Measurements from ENCODE around the gene CLCNKA.
"Not testable (repeated sequence)": the region's sequence is repeated elsewhere in the genome, so short reads cannot be mapped to it uniquely, and the experiment has no call there.

The CLCNKA gene

DNA sequence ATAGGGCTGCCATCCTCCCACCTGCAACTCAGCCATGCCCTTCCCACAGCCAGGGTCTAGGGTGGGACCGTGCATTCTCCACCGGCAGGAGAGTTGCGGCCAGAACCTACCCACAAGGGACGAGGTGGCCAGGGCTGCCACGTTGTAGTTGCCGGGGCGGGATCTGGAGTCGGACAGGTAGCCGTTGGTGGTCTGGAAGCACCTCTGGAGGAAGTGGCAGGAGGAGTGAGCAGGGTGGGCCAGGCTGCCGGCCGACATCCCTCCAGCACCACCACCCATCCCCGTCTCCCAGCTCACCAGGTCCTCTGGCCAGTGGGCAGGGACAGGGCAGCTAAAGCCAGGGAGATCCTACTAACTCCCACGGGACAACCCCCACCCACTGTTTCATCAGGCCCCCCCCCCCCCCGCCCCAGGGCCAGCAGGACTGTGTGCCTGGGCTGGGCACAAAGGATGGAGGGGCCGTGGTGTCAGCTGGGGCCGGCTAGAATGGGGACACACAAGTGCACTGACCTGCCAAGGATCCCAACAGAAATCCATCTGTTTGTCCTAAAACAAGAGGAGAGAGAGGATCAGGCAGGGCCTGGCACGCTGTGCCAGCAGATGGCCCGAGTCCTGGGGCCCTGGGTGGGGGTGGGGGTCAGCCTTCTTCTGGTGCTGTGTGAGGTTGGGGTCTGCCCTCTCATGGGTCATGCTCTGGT is 40.3 kb downstream of the CLCNKA start:
- not testable (repeated sequence) for DNase-seq (ENCODE audit: low read depth in 1 of 2, low spot score in 1 of 2)

DNA sequence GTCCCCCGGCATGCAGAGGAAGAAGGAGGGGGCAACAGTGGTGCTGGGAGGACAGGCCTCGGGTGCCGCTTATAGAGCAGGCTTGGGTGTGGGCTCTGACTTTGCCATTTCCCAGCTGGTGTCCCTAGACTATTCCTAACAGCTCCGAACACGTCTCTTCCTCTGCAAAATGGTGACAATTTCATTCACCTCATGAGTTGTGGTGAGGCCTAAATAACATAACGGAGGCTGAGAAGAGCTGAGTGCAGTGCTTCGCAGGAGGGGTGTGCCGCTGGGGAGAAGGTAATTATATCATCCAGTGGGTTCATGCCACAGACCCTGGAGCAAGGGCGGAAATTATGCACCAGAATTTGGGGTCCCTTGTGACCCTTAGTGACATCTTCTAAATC is 40.8 kb downstream of the CLCNKA start:
- not testable (repeated sequence) for DNase-seq (ENCODE audit: low read depth in 1 of 2, low spot score in 1 of 2)

DNA sequence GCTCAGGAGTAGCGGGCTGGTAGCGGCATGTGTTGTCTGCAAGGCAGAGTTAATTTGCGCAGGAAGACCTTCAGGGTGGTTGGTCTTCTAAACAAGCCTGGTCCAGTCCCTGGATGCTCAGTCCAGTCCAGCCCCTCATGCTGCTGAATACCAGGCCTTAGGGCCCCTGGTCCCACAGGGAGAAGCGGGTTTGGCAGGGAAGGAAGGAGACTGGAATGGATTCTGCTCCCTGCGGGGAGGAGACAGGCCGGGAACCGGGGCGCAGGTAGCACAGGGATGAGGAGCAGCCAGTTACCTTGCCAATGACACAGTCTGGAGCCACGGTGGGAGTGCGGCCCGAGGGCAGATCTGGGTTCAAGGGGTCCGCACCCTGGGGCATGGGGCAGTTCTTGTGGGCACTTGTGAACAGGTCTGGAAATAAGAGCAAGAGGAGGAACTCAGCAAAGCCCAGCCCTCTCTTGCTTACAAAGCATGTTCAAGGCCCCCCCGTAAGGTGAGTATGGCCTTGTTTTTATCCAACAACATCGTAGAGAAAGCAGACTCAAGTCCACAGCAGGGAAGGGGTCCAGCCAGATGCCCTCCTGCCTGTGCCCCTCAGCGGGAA is 41.5 kb downstream of the CLCNKA start:
- DNase-seq (ENCODE audit: low read depth in 1 of 2, low spot score in 1 of 2) = no peak

DNA sequence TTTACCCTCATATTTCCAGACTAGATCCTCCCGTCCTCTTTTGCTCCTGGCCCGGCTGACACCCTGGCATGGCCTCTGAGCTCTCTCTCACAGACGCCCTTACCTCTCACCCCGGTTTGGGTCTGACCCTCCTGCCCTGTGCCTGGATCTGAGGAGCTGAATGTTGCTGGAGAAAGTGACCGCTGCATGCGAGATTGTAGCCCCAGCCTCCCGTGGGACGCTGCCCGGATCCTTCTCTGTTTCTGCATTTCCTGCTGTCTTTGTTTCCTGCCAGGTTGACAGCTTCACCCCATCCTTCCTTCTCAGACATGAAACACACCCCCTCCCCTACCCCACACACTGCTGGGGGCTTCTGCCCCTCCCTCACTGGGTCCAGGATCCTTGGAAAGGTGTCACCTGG is 42.1 kb downstream of the CLCNKA start:
- no peak for DNase-seq (ENCODE audit: low read depth in 1 of 2, low spot score in 1 of 2)

DNA sequence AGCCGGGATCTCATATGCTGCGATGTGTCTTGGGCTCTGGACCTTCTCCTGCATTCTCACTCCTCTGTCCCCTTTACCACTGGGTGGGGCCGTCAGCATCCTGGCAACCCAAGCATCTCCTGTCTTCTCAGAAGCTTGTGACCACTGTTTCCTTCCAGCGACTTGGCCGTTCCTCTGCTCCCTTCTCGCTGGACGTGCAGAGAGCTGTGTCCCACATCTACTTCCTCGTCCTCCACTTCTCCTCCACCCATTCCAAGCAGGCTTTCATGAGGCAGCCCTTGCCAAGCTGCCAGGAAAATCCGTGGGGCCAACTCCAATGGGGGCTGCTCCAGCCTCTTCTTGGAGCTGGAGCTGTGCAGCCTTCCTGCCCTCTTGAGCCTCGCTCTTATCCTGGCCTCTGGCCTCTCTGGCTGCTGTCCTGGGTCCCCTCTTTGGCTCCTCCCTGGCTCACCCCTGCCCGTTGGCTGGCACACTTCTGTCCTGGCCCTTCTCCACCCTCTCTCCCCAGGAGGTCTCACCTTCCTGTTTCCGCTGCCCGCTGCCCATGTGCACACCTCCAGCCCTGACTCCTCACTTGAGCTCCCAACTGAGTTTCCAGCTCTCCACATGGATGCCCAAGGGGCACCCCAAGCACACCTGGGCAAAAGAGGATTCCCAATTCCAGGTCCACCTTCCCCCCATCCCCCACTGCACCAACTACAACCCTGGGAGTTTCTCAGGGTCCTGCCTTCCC is 42.9 kb downstream of the CLCNKA start:
- DNase-seq (ENCODE audit: low read depth in 1 of 2, low spot score in 1 of 2) = no peak

DNA sequence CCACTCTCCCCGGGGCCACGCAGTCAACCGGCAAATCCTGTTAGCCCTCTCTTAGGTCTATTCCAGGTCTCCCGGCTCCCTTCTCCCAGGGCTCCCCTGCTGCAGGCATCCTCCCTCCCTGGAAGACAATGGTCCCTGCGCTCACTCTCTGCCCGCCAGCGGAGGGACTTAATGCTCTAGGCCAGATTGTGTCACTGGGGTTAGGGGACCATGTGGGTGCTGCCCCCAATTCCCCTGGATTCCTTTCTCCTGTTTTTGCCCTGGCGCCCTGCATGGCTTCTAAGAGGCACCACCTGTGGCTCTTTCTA is 43.4 kb downstream of the CLCNKA start:
- no peak for DNase-seq (ENCODE audit: low read depth in 1 of 2, low spot score in 1 of 2)

DNA sequence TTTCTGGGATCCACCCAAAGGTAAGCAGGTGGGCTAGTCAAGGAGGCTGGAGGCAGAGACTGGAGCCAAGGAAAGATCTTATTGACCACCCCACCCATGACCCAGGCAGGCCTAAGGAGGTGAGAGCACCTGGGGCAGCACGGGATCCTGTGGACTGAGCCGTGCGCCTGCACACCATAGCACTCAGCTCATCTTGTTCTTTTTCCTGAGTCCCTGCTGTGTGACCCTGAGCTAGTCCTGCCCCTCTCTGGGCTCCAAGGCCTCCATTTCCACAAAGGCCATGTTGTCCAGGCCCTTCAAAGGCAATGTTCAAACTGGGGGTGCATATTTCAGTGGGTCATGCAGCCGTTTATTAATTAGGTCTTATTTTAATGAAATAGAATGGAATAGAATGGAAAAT is 44.4 kb downstream of the CLCNKA start:
- no peak for DNase-seq (ENCODE audit: low read depth in 1 of 2, low spot score in 1 of 2)

DNA sequence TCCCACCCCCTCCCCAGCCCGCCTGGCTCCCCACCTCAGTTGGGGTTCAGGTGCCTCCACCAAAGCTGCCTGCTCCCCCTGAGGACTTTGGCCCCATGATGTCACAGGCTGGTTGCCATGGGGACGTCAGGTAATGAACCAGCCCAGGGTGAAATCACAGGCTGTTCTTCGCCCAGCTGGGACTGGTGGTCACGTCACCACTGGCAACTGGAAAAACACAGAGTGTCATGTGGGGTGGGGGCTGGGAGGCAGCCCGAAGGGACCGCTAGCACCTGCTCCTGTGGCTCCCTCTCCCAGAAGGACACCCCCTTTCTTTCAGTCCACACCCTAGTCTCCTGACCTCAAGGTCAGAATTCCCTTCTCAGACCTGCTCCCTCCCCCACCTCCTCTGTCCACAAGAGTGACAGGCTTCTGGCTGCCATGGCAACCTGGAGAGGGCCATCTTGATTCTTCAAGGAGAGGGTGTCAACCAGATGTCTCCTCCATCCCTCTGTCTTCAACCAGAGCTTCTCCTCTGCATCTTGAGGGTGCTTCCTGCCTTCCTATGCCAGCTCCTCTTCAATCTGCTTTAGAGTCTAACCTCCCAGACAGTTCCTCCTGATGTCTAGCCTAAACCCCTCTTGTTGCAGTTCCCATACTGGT is 45.4 kb downstream of the CLCNKA start:
- no peak for DNase-seq (ENCODE audit: low read depth in 1 of 2, low spot score in 1 of 2)

DNA sequence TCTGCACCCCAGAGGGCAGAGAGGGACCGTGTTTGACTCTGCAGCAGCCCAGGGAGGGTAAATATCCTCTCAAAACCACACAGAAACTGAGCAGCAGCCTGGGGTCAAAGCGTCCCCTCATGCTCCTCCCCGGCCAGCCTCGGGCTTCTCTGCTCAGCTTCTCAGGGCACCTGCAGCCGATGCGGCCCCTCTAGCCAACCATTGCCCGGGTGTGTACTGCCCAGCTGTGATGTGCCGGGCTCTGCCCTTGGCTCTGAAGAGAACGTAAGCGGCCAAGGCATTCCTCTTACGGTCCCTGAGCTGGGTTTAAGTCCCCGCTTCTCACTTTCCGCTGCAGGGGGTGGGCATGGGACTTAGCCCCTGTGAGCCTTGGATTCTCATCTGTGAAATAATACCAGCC is 46.1 kb downstream of the CLCNKA start:
- no peak for DNase-seq (ENCODE audit: low read depth in 1 of 2, low spot score in 1 of 2)

DNA sequence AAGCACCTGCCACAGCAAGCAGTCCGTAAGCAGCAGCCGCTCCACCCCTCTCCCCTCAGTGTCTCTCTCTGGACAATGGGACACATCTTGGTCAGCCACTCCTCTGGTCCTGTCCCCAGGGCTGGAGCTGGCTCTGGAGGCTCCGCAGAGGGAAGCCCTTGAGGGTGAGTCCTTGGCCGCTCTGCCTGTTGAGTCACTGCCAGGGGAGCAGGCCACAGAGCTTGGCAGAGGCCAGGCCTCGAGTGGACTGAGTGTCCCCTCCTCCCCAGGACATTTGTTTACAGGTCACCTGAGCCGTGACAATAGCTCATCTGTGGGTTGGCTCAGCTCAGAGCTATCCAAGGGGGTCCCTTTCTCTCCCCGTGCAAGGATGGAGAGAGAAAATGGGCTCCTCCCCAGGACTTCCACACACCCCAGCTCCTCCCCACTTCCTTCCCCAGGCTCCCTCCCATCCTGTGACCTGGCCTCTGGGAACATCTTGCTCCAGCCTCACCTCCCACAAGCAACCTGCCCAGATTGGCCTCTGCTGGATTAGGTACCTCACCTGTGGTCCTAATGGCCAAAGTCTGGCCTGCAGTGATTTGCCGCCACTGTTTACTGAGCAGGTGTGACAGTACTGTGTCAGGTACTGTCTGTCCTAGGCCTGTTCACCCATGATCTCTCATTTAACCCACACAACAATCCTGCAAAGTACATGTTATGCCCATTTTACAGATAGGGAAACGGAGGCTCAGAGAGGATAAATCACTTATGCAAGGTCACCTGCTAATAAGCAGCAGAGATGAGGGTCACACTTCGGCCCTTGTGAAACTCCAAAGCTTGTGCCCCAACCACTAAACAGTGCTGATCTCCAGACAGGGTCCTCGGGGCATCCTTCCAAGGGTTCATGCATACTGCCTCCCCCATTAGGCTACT is 46.8 kb downstream of the CLCNKA start:
- DNase-seq (ENCODE audit: low read depth in 1 of 2, low spot score in 1 of 2) = no peak

DNA sequence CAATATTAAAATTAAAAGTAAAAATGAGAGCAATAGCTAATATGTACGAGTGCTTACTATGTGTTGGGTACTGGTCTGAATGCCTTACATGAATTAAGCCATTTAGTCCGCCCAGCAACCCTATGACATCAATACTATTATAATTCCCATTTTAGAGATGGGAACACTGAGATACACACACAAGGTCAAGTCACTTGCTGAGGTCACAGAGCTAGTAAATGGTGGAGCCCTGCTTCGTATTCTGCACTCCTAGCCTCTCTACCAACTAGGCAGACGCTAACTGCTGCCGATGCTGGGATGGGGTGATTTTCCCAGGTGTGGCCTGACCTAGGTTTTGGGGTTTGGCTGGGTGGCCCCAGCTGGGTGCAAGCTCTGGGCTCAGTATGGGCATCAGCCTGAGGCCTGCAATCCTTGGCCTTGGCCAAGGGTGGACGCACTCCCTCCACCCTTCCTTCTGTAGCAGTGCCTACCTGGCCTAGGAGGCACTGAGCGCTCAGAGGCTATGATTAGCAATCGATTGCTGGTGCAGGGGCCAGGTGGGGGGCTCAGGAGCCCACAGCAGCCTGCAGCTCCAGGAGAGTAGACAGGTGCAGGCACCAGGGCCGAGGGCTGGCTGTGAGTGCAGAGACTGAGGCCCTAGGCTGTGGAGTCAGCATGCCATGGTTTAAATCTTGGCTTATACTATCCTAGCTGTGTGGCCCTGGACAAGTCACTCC is 49.0 kb downstream of the CLCNKA start:
- DNase-seq (ENCODE audit: low read depth in 1 of 2, low spot score in 1 of 2) = no peak

DNA sequence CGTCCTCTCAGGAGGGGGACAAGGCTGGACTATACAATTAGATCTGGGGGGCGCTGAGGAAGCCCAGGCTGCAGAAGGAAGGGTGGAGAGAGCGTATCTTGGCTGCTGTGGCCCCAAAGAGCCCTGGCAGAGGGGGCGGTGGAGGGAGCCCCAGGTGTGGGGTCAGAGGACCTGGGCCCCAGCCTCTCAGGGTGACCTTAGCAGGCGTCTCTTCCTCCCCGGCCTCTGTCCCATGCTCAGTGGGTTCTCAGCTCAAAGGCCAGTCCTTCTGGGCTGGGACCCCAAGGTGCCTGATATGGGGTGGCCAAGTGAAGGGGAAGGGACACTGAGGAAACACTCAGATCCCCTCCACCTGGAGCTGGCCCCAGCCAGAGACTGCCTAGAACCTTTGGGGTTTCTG is 49.8 kb downstream of the CLCNKA start:
- DNase-seq (ENCODE audit: low read depth in 1 of 2, low spot score in 1 of 2) = no peak

DNA sequence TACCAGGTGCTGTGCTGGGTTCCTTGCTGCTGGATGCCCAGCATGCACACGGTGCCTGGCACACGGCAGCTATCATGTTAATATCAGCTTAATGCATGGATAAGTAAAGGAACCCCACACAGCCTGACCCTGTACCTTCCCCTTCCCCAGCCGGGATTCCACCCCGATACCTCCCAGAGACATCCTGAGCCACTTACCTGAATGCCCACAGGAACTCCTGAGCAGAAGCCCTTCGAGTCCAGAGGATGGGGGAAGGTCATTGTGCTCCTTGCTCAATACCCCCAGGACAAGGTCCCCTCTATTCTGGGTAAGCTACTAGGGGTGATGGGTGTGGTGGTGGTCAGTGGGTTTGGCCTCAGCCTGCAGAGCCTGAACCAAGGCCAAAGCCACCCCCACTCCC is 50.3 kb downstream of the CLCNKA start:
- no peak for DNase-seq (ENCODE audit: low read depth in 1 of 2, low spot score in 1 of 2)

DNA sequence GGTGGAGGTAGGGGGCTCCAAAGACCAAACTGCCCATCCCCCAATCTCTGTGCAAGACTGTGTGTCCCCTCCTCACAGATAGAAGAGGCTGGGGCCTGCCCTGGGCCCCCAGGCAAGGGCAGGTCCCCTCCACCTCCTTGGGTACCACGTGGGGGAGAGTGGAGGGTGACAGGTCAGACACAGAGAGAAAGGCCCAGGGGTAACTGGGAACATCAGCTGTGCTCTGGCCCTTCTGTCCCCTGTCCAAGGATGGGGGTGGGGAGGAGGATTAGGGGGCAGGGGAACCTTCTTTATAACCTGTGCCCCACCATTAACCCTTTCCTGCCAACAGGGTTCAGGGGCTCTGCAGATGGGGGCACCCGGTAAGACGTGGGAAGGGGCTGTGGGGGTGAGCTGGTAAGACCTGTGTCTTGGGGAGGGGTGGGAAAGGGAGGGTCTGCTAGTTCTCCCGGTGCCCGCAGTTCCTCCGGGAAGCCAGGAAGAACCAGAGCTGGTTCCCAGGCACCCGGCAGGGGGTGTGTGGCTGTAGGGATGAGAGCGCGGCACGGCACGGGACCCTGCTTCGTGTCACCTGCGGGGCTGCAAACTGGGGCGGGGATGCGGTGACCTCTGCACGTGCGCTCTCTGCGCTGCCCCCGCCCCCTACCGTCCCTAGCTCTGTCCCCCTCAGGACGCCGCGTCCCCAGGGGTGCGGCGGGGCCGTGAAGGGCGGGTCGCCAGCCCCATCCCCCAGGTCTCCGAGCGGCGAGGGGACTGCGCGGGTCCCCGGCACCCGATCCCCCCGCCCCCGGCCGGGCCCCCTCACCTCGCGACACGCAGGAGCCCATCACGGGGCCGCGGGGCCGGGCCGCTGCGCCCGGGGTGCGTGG is 51.0 kb downstream of the CLCNKA start:
- no peak for DNase-seq (ENCODE audit: low read depth in 1 of 2, low spot score in 1 of 2)

DNA sequence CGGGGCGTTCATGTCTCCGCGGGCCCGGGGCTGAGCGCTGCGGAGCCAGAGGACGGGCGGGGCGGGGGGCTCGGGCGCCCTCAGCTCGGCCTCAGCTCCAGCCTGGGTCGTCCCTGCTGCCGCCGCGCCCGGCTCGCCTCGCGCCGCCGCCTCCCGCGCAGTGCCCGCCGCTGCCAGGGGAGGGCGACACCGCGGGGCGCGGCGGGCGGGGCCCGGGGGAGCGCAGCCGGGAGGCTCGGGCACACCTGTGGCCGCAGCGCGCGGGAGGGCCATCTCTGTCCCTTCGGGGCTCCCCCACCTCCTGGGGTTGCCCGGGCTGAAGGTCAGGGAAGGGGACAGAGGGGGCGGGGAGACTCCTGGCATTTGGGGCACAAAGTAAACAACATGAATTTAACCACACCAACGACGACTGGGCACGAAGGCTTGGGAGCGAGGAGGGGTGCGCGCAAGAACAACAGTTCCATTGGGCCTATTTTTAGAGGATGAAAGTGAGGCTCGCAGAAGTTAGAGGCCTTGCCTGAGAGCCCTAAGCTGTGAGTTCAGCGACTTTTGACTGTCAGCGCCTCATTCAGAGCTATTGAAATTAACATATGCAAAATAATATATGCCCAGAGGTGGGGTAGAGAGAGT is 51.8 kb downstream of the CLCNKA start, which contains the start of gene FAM131C:
Gene FAM131C (minus strand): TSS at position 162 of the 630 bp plus-strand sequence. CDS start 209 bp downstream, outside the sequence.
- DNase-seq (ENCODE audit: low read depth in 1 of 2, low spot score in 1 of 2) = peak in 1 of 2 donors; percentile 35

DNA sequence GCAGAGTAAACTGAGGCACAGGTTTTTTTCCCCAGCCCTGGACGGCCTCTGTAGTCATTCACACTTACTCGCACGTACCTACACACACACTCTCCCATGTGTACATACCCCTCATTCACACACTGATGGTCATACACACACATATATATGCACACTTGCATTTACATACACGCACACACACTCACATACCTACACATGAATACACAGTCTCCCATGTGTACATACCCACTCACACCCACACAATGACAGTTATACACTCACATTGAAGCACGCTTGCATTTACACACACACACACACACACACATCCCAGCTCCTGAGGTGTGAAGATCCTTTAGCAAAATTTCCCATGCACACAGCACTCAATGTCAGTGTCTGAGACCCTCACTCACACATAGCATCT is 52.4 kb downstream of the CLCNKA start:
- no peak for DNase-seq (ENCODE audit: low read depth in 1 of 2, low spot score in 1 of 2)

DNA sequence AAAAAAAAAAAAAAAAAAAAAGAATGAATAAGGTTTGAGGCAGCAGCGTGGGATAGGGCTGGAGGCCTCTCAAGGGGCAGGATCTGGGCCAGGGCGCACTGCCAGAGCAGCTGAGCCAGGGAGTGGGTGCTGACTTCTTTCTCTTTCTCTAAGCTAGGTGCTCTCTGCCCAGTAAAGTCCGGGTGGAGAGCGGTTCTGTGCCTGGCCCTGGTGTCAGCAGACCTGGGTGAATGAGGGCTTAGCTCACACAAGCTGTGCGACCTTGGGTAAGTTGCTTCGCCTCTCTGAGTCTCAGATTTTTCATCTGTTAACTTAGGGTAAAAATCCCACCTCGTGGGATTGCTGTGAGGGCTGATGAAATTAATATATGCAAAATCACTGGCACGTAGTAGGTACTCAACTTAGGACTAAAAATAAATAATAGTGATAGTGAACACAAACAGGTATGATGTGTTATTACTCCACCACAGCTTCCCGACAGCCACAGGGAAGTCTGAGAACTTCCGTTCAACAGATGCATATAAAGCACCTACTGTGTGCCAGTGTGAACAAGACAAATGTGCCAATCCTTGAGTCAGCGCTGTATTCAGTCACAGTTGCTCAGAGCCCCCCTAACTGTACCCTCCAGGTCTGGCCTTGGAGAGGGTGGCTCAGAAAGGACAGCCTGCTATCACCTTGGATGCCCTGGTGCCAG is 53.6 kb downstream of the CLCNKA start:
- no peak for DNase-seq (ENCODE audit: low read depth in 1 of 2, low spot score in 1 of 2)

All from stimulated activated CD4-positive, alpha-beta T cell treated with anti-CD3 and anti-CD28 coated beads, Interleukin-15, amount 100 ng/mL, for 1 hour (primary cell).